ENCODE measurements around the gene MDH2.
A peak's percentile ranks its signal among the peaks of the same experiment; 100 is the strongest.
"Not testable (repeated sequence)": the region's sequence is repeated elsewhere in the genome, so short reads cannot be mapped to it uniquely, and the experiment has no call there.

Gene MDH2, protein sequence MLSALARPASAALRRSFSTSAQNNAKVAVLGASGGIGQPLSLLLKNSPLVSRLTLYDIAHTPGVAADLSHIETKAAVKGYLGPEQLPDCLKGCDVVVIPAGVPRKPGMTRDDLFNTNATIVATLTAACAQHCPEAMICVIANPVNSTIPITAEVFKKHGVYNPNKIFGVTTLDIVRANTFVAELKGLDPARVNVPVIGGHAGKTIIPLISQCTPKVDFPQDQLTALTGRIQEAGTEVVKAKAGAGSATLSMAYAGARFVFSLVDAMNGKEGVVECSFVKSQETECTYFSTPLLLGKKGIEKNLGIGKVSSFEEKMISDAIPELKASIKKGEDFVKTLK

DNA sequence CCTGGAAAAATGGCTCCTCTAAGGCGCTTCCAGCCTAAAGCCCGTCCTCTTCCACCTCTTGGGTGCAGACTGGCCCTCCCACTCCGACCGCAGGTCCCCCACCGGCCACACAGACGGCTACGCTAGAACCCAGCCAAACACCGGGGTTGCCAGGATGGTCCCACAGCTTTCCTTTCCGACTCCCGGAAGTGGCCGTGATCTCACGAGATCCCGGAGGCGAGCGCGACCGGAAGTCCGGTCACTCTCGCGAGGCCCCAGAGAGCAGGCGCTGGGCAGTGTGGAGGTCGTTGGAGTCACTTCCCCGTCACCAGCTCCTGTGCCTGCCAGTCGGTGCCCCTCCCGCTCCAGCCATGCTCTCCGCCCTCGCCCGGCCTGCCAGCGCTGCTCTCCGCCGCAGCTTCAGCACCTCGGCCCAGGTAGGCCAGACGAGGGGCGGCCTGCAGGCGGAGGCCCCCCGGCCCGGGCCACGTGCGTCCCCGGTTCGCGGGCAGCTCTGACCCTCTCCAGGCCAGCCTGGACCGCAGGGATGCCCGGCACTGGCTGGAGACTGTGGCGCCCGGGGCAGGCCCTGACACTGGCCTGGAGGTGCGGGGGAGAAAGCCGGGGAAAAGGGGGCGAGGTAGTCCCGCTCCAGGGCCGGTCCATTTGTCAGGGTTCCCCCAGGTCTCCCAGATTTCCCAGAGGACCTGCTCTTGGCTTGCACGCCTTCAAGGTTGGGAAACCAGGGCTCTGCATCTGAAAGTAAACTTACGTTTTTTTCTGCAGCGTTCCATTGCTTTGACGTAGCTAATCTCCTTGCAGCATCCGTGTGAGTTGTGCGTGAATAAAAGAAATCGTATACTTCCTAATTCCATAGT lies at the start of gene MDH2, which contains the start of gene STYXL1:
Gene MDH2 (plus strand): TSS at position 296 of the 857 bp plus-strand sequence. CDS start 55 bp downstream, at position 351.
Gene STYXL1 (minus strand): TSS at position 190 of the 857 bp plus-strand sequence. CDS start 17,477 bp downstream, outside the sequence.
- DNase-seq (ENCODE audit: low read depth in 2 of 2), result peak; percentile 77 to 79

DNA sequence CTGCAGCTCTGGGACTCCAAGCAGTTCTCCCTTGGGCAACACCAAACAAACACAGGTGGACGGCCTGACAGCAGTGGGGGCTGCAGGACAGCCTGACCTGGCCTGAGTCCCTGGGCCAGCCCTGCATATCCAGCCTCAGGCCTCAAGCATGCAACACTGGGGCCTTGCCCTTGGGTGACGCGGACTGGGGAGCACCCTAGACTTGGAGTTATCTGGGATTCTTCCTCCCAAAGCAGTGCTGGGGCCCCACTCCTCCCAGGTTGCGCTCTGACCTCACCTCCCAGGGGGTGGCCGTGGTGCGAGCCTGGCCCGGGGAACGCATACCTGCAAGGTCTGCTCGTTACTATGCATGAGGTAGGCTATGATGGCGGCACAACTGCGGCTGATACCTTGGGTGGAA lies 47.3 kb upstream of the MDH2 start:
- DNase-seq (ENCODE audit: low read depth in 2 of 2), result no peak

DNA sequence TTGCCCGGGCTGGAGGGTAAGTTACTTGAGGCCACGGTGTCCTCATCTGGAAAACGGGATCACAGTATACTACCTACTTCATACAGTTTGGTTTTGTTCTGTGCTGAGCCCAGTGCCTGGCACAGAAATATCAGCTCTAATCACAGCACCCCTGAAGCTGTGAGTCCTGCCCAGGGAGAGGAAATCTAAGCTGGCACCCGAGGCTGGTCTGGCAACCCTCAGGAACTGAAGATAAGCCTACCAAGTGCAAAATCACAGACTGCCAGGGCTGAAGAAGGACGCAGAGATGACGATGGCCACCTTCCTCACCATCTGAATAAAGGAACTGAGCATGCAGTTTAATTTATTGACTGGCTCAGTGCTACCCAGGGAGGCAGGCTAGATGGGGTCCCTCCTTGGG lies 45.8 kb upstream of the MDH2 start:
- no peak for DNase-seq (ENCODE audit: low read depth in 2 of 2)

GRCh38 chr7:76002822-76003221 lies 45.1 kb upstream of the MDH2 start:
- no peak for DNase-seq (ENCODE audit: low read depth in 2 of 2)

DNA sequence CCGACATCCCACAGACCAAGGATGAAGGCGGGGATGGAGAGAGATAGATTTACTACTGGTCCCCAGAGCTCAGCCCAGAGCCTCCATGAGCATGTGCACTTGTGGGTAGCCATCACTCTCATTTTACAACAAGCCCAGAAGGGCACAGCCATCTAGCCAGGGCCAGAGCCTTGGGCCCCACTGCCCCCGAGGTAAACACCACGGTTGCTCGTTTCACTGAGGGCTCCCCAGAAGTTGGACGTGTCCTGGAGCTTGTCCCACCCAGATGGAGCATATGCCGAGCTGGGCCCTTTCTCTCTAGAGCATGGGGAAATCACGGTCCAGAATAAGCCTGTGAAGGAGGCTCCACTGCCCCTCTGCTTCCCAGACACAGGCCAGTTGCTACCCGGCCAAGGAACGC lies 44.6 kb upstream of the MDH2 start:
- no peak for DNase-seq (ENCODE audit: low read depth in 2 of 2)

DNA sequence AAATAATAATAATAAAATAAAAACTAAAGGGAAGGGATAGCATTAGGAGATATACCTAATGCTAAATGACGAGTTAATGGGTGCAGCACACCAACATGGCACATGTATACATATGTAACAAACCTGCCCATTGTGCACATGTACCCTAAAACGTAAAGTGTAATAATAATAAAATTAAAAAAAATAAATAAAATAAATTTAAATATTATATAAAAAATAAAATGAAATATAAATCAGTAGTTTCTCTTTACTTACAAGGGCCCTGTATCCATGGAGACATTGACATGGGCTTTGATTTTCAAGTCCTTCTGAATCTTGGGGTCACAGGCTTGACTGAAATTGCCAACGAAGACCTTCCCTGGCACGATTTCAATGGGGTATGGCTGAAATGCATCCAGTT lies 42.9 kb upstream of the MDH2 start:
- DNase-seq (ENCODE audit: low read depth in 2 of 2), result not testable (repeated sequence)

- DNase-seq (ENCODE audit: low read depth in 2 of 2), result no peak
Observed at GRCh38 chr7:76008156-76008687, 39.7 kb upstream of the MDH2 start.

DNA sequence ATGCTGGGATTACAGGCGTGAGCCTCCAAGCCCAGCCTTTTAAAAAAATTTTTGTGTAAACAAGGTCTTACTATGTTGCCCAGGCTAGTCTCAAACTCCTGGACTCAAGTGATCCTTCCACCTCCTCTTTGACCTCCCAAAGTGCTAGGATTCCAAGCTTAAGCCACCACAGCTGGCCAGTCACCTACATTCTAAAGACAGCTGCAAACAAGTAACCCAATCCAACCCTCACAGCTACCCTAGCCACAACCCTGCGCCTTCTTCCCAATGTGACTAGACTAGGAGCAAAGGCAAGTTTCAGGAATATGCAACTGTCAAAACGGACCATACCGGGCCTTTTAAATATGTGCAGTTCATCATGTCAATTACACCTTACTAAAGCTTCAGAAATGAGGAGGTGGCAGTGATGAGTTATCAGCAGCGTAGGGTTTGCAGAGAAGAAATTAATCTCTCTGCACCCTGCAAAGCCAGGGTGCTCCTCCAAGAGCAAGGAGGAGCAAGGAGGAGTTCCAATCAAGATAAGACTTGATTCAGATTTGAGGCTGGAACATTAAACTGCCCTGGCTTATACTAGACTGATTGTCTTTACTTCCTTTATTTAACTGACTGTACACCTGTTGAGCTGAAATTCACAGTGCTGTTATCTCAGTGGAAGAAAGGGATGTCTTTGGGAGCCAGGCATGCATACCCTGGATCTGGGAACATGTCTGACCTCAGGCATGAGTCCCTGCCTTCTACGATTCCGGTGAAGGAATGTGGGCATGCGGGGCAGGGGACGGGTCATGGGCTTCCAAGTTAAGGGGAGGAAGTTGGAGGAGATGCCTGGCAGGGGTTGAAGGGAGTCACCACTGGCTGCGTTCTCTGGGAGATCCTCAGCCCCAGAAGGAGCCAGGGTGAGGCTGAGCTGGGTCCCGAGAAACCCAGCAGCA lies 38.0 kb upstream of the MDH2 start:
- DNase-seq (ENCODE audit: low read depth in 2 of 2), result no peak

GRCh38 chr7:76011442-76011861 lies 36.5 kb upstream of the MDH2 start:
- no peak for DNase-seq (ENCODE audit: low read depth in 2 of 2)

DNA sequence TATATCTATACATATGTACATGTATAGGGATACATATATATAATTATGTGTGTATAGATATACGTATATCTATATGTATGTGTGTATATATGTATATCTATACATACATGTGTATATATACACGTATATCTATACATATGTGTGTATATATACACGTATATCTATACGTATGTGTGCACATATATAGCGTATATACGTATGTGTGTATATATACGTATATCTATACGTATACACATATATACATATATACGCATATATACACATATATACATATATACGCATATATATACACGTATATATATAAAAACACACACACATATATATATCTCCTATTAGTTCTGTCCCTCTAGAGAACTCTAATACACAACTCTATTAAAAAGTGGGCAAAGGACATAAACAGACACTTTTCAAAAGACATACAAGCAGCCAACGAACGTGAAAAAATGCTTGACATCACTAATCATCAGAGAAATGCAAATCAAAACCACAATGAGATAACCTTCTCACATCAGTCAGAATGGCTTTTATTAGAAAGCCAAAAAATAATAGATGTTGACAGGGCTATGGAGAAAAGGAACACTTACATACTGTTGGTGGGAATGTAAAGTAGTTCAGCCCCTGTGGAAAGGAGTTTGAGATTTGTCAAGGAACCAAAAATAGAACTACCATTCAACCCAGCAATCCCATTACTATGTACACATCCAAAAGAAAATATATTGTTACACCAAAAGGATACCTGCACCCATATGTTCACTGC lies 31.5 kb upstream of the MDH2 start:
- DNase-seq (ENCODE audit: low read depth in 2 of 2), result no peak

DNA sequence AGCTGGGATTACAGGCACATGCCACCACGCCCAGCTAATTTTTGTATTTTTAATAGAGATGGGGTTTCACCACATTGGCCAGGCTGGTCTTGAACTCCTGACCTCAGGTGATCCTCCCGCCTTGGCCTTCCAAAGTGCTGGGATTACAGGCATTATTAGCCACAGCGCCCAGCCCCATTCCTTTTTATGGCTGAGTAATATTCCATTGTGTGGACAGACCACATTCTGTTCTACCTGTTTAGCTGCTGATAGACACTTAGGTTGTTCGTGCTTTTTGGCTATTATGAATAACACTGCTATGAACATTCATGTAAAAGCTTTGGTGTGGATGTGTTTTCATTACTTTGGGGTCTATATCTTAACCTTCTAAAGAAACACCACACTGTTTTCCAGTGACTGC lies 29.4 kb upstream of the MDH2 start:
- DNase-seq (ENCODE audit: low read depth in 2 of 2), result not testable (repeated sequence)

GRCh38 chr7:76020031-76020714 lies 27.7 kb upstream of the MDH2 start:
- DNase-seq (ENCODE audit: low read depth in 2 of 2), result peak; percentile 37 to 50

GRCh38 chr7:76022026-76022780 lies 25.7 kb upstream of the MDH2 start:
- no peak for DNase-seq (ENCODE audit: low read depth in 2 of 2)

- no peak for DNase-seq (ENCODE audit: low read depth in 2 of 2)
Observed at GRCh38 chr7:76023002-76023401, 24.9 kb upstream of the MDH2 start.

- DNase-seq (ENCODE audit: low read depth in 2 of 2), result not testable (repeated sequence)
Observed at GRCh38 chr7:76029682-76030081, 18.2 kb upstream of the MDH2 start.

GRCh38 chr7:76031964-76032363 lies 15.9 kb upstream of the MDH2 start:
- DNase-seq (ENCODE audit: low read depth in 2 of 2), result no peak

GRCh38 chr7:76037310-76037709 lies 10.6 kb upstream of the MDH2 start:
- DNase-seq (ENCODE audit: low read depth in 2 of 2), result no peak

DNA sequence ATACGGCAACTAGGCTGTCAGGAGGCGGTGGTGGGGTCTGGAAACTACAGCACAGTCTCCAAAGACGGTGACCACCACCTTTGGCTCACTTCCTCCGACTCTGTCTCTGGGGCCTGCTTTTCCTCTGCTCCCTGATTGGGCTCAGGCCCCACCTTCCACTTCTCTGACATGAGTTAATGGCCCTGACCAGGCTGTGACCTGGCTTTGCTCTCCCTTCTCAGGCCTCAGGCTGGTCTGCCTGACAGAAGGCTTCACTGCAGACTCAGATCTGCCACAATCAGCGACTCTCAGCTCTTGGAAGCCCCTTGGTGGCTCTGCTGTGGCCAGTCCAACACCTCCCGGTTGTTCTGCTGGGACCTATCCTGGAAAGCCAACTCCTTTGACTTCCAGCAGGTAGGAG lies 7.8 kb upstream of the MDH2 start:
- DNase-seq (ENCODE audit: low read depth in 2 of 2), result no peak

- DNase-seq (ENCODE audit: low read depth in 2 of 2), result no peak
Observed at GRCh38 chr7:76044375-76044865, 3.5 kb upstream of the MDH2 start.

Measured in activated CD8-positive, alpha-beta memory T cell treated with anti-CD3 and anti-CD28 coated beads for 4 hours (primary cell).